SK-N-SH treated with all-trans-retinoic acid at 6 μM for 48 hours (cell line): ENCODE results near the gene JUND.

Source experiments
- ATAC-seq: fragments of 200-7000 bp; cut with Tn5 transposase; 3 replicates; pipeline ENCODE4 v1.9.1; 2020; ENCODE audit warnings: mild to moderate bottlenecking, moderate library complexity
- ARNTL ChIP-seq: fragments of 450-650 bp; formaldehyde crosslinking; IDR thresholded peaks from 2 replicates; pipeline ENCODE4 v1.5.0; 2020; ENCODE audit warnings: low read depth, mild to moderate bottlenecking, moderate library complexity, borderline replicate concordance
- BACH2 ChIP-seq: fragments of 250-450 bp; sonication (Bioruptor Pico); IDR thresholded peaks from 2 replicates; pipeline ENCODE4 v1.9.0; 2021; ENCODE audit warnings: mild to moderate bottlenecking, borderline replicate concordance
- CREB5 ChIP-seq: fragments of 250-450 bp; sonication (Bioruptor Pico); IDR thresholded peaks from 2 replicates; pipeline ENCODE4 v1.5.1; 2020; ENCODE audit warnings: low read depth, mild to moderate bottlenecking, moderate library complexity
- CSDC2 ChIP-seq: fragments of 250-450 bp; sonication (Bioruptor Pico); IDR thresholded peaks from 2 replicates; pipeline ENCODE4 v1.5.0; 2020; ENCODE audit warnings: mild to moderate bottlenecking, moderate library complexity
- ESRRG ChIP-seq: fragments of 250-450 bp; sonication (Bioruptor Pico); IDR thresholded peaks from 2 replicates; pipeline ENCODE4 v1.6.1; 2021; ENCODE audit warnings: mild to moderate bottlenecking
- GLIS3 ChIP-seq: fragments of 250-450 bp; sonication (Bioruptor Pico); IDR thresholded peaks from 2 replicates; pipeline ENCODE4 v1.5.0; 2020; ENCODE audit warnings: mild to moderate bottlenecking, moderate library complexity
- ISL1 ChIP-seq: fragments of 250-450 bp; sonication (Bioruptor Pico); IDR thresholded peaks from 2 replicates; pipeline ENCODE4 v2.1.2; 2022; ENCODE audit warnings: mild to moderate bottlenecking, moderate library complexity
- OSR1 ChIP-seq: fragments of 250-450 bp; sonication (Bioruptor Pico); IDR thresholded peaks from 2 replicates; pipeline ENCODE4 v1.8.0; 2022; ENCODE audit warnings: moderate library complexity, mild to moderate bottlenecking, inconsistent platforms
- POU6F1 ChIP-seq: fragments of 250-450 bp; sonication (Bioruptor Pico); IDR thresholded peaks from 2 replicates; pipeline ENCODE4 v1.8.0; 2021; ENCODE audit warnings: low read depth, mild to moderate bottlenecking, moderate library complexity, borderline replicate concordance
- PPARA ChIP-seq: fragments of 250-450 bp; sonication (Bioruptor Pico); IDR thresholded peaks from 2 replicates; pipeline ENCODE4 v1.5.0; 2020; ENCODE audit warnings: mild to moderate bottlenecking, borderline replicate concordance
- RARB ChIP-seq: fragments of 250-450 bp; sonication (Bioruptor Pico); IDR thresholded peaks from 2 replicates; pipeline ENCODE4 v1.8.0; 2021; ENCODE audit warnings: mild to moderate bottlenecking, moderate library complexity
- SNAI2 ChIP-seq: fragments of 250-450 bp; sonication (Bioruptor Pico); IDR thresholded peaks from 2 replicates; pipeline ENCODE4 v1.5.0; 2020; ENCODE audit warnings: mild to moderate bottlenecking, moderate library complexity
- TOX ChIP-seq: fragments of 250-450 bp; sonication (Bioruptor Pico); IDR thresholded peaks from 2 replicates; pipeline ENCODE4 v1.8.0; 2021; ENCODE audit warnings: mild to moderate bottlenecking, moderate library complexity, borderline replicate concordance
- ZC3H10 ChIP-seq: fragments of 250-450 bp; sonication (Bioruptor Pico); IDR thresholded peaks from 2 replicates; pipeline ENCODE4 v1.5.1; 2021; ENCODE audit warnings: mild to moderate bottlenecking, moderate library complexity
- ZFP3 ChIP-seq: fragments of 250-450 bp; sonication (Bioruptor Pico); IDR thresholded peaks from 2 replicates; pipeline ENCODE4 v1.5.0; 2020; ENCODE audit warnings: mild to moderate bottlenecking, moderate library complexity
- ZFP30 ChIP-seq: fragments of 450-650 bp; formaldehyde crosslinking; IDR thresholded peaks from 2 replicates; pipeline ENCODE4 v1.5.0; 2022; ENCODE audit warnings: mild to moderate bottlenecking, moderate library complexity
- ZNF565 ChIP-seq: fragments of 450-650 bp; formaldehyde crosslinking; conservative IDR thresholded peaks from 2 replicates; pipeline ENCODE4 v1.5.0; 2020; ENCODE audit warnings: low read depth, mild to moderate bottlenecking, moderate library complexity
- ZNF70 ChIP-seq: fragments of 450-650 bp; formaldehyde crosslinking; IDR thresholded peaks from 2 replicates; pipeline ENCODE4 v1.5.0; 2020; ENCODE audit warnings: mild to moderate bottlenecking, moderate library complexity
- ZNF8 ChIP-seq: fragments of 450-650 bp; formaldehyde crosslinking; IDR thresholded peaks from 2 replicates; pipeline ENCODE4 v1.5.0; 2020; ENCODE audit warnings: mild to moderate bottlenecking, moderate library complexity
- TF ChIP-seq, protein P1 (sequence below): fragments of 250-450 bp; sonication (Bioruptor Pico); IDR thresholded peaks from 2 replicates; pipeline ENCODE4 v1.5.0; 2020; ENCODE audit warnings: mild to moderate bottlenecking, moderate library complexity
- TF ChIP-seq, protein P2 (sequence below): fragments of 250-450 bp; sonication (Bioruptor Pico); IDR thresholded peaks from 2 replicates; pipeline ENCODE4 v1.5.1; 2021; ENCODE audit warnings: mild to moderate bottlenecking, moderate library complexity

Gene JUND

DNA sequence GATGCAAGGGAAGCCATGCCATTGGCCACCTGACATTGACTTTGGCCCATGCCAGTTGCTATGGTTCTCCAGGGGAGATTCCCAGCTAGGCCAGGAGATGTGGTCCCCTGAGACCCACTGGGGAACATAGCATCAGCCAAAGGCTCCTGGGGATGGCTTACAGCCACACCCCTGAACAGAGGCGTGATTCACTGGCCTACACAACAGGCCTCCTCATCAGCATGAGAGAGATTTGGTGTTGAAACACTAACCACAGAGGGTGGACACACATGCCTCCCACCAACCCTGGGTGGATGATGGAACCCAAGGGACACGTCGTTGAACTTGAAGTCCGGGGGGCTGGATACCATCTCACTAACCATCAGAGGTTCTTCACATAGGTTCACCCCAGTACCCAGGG lies 21.5 kb downstream of the JUND start:
- TF ChIP-seq ZNF8 (CRISPR knock-in tag) = no peak
- no peak for TF ChIP-seq ZFP30 (CRISPR knock-in tag)
- TF ChIP-seq CSDC2 = no peak
- TF ChIP-seq, all 23 proteins: peak for 0
- ATAC-seq = no peak

GRCh38 chr19:18257503-18258470 lies 23.6 kb downstream of the JUND start:
- no peak for ATAC-seq
- TF ChIP-seq, protein P1, sequence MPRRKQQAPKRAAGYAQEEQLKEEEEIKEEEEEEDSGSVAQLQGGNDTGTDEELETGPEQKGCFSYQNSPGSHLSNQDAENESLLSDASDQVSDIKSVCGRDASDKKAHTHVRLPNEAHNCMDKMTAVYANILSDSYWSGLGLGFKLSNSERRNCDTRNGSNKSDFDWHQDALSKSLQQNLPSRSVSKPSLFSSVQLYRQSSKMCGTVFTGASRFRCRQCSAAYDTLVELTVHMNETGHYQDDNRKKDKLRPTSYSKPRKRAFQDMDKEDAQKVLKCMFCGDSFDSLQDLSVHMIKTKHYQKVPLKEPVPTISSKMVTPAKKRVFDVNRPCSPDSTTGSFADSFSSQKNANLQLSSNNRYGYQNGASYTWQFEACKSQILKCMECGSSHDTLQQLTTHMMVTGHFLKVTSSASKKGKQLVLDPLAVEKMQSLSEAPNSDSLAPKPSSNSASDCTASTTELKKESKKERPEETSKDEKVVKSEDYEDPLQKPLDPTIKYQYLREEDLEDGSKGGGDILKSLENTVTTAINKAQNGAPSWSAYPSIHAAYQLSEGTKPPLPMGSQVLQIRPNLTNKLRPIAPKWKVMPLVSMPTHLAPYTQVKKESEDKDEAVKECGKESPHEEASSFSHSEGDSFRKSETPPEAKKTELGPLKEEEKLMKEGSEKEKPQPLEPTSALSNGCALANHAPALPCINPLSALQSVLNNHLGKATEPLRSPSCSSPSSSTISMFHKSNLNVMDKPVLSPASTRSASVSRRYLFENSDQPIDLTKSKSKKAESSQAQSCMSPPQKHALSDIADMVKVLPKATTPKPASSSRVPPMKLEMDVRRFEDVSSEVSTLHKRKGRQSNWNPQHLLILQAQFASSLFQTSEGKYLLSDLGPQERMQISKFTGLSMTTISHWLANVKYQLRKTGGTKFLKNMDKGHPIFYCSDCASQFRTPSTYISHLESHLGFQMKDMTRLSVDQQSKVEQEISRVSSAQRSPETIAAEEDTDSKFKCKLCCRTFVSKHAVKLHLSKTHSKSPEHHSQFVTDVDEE = no peak
- TF ChIP-seq SNAI2 (CRISPR knock-in tag) = no peak
- no peak for TF ChIP-seq BACH2 (CRISPR knock-in tag)
- TF ChIP-seq RARB (CRISPR knock-in tag) = no peak
- no peak for TF ChIP-seq ESRRG (CRISPR knock-in tag)
- no peak for TF ChIP-seq ZFP30 (CRISPR knock-in tag)
- no peak for TF ChIP-seq TOX (CRISPR knock-in tag)
- TF ChIP-seq ZNF70 = no peak
- no peak for TF ChIP-seq CREB5 (CRISPR knock-in tag)
- TF ChIP-seq ZNF565 = no peak
- TF ChIP-seq GLIS3 (CRISPR knock-in tag) = no peak
- no peak for TF ChIP-seq ISL1 (CRISPR knock-in tag)
- TF ChIP-seq PPARA = no peak
- no peak for TF ChIP-seq POU6F1 (CRISPR knock-in tag)
- TF ChIP-seq, protein P2, sequence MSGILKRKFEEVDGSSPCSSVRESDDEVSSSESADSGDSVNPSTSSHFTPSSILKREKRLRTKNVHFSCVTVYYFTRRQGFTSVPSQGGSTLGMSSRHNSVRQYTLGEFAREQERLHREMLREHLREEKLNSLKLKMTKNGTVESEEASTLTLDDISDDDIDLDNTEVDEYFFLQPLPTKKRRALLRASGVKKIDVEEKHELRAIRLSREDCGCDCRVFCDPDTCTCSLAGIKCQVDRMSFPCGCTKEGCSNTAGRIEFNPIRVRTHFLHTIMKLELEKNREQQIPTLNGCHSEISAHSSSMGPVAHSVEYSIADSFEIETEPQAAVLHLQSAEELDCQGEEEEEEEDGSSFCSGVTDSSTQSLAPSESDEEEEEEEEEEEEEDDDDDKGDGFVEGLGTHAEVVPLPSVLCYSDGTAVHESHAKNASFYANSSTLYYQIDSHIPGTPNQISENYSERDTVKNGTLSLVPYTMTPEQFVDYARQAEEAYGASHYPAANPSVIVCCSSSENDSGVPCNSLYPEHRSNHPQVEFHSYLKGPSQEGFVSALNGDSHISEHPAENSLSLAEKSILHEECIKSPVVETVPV = no peak
- TF ChIP-seq, all 23 proteins: peak for 0

GRCh38 chr19:18254546-18255503 lies 26.6 kb downstream of the JUND start:
- no peak for ATAC-seq
- TF ChIP-seq ZC3H10 (no peak), GLIS3 (CRISPR knock-in tag) (no peak), CSDC2 (no peak), PPARA (no peak), TOX (CRISPR knock-in tag) (no peak), ZNF8 (CRISPR knock-in tag) (no peak), BACH2 (CRISPR knock-in tag) (no peak), OSR1 (CRISPR knock-in tag) (no peak), ZFP3 (no peak), ARNTL (CRISPR knock-in tag) (no peak), CREB5 (CRISPR knock-in tag) (no peak)
- TF ChIP-seq, protein P1 = no peak
